ENCODE results near the gene TBC1D7. TPM values are rescaled to one million over a fixed set of nuclear protein-coding genes. Genes with fewer than 3 reads are reported as not detected.
A peak's percentile ranks its signal among the peaks of the same experiment; 100 is the strongest.

The TBC1D7 gene
- total and polyA plus RNA-seq, 2 donors (not counting 1 experiment from before 2014, with no cell fraction given) = 21.5 to 22.3 TPM

DNA sequence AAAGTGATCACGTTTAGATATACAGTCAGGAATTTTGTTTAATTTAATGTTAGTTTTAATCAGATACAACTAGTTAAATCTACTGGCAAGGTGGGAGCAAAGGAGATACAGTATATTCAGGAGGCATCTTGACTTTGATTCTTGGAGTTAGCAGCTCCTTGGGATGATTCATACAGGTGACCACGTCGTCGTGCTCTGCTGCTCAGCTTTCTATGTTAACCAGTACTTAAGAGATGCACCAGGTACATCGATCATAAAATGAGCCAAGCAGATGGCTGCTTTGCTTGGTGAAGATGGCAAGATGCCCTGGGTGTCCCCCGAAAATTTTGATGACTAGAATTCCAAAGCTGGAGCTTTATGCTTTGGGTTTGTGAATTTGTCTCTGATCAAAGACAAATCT, 64.7 kb downstream of the TBC1D7 start:
- Histone ChIP-seq H2AFZ (ENCODE audit: insufficient read depth, low read depth, low read length, poor library complexity, severe bottlenecking) (no peak overlapping the region), H3K4me1 (ENCODE audit: control insufficient read depth in 2 of 2, insufficient read depth in 2 of 2, low read length in 2 of 2) (peaks cover 74 to 86% of the 10 kb centered on the region in 2 donors), H4K20me1 (ENCODE audit: control insufficient read depth, insufficient read depth, low read length, poor library complexity, severe bottlenecking) (no peaks in the 10 kb centered on the region), H3K4me2 (replicated peaks; ENCODE audit: low read depth, low read length, poor library complexity, severe bottlenecking) (peak overlapping the region; percentile 76), H3K79me2 (ENCODE audit: control insufficient read depth, insufficient read depth, low read length) (peaks cover 46% of the 10 kb centered on the region), H3K27ac (ENCODE audit: low read length in 2 of 2) (peak overlapping the region in 1 of 2 donors; percentile 3), H3K27me3 (replicated peaks in 1 of 4; ENCODE audit: control extremely low read depth in 1 of 4, control insufficient read depth in 3 of 4, insufficient read depth in 4 of 4, low read length in 3 of 4) (no peaks in the 10 kb centered on the region), H3K36me3 (replicated peaks in 1 of 2; ENCODE audit: control extremely low read depth in 1 of 2, control insufficient read depth in 1 of 2, extremely low read depth in 1 of 2, insufficient read depth in 2 of 2, low read length in 1 of 2) (no peaks in the 10 kb centered on the region), H3K4me3 (ENCODE audit: control extremely low read depth in 1 of 5, extremely low read depth in 1 of 5, insufficient read depth in 1 of 5, low read depth in 2 of 5, low read length in 4 of 5) (no peak overlapping the region), H3K9ac (ENCODE audit: low read length) (no peak overlapping the region), H3K9me3 (ENCODE audit: control extremely low read depth in 1 of 3, control insufficient read depth in 2 of 3, insufficient read depth in 1 of 3, low read length in 2 of 3) (peaks cover 0 to 3% (median 0%) of the 10 kb centered on the region in 3 donors)
- H3K4me3 Mint-ChIP-seq = peak overlapping the region; percentile 20
- ATAC-seq (ENCODE audit: low read depth) = no peak
- POLR2A ChIA-PET = interaction anchor here (1.4 kb wide), 1 partner anchor 41 kb away, joined by 3 read pairs; no protein-coding TSS in a partner anchor
- no peak for DNase-seq
- whole genome bisulfite sequencing (ENCODE audit: insufficient coverage) = 70% methylated on average over 5 of the region's 6 CpGs
- TF ChIP-seq EZH2 (IDR thresholded peaks at IDR 0.05; ENCODE audit: borderline replicate concordance, insufficient read depth, low read depth, low read length, poor library complexity, severe bottlenecking) = no peak
- TF ChIP-seq CTCF (IDR thresholded peaks at IDR 0.05) = no peak
- H3K27me3 Mint-ChIP-seq = no peaks in the 10 kb centered on the region
- no peak overlapping the region for H3K27ac Mint-ChIP-seq
- CTCF ChIA-PET = interaction anchor here (1.0 to 3.6 kb wide), 6 partner anchors 11 to 69 kb away, joined by 3 to 20 read pairs (median 4); no protein-coding TSS in a partner anchor
- intact Hi-C loops (cut with micrococcal nuclease) = loop anchor here (5.0 kb wide), 1 partner anchor 134 kb away; no protein-coding TSS in a partner anchor
- H3K9me3 Mint-ChIP-seq (ENCODE audit: insufficient read depth) = no peaks in the 10 kb centered on the region
- peaks cover 91% of the 10 kb centered on the region for H3K4me1 Mint-ChIP-seq

Data from B cell (primary cell).